Thyroid gland (tissue), 4 donors: ENCODE results near the gene SERPINB5.

ENCODE experiments used
- POLR2A ChIP-seq, 2 donors: fragments of 450-650 bp; IDR thresholded peaks; one replicate each; pipeline ENCODE4 v1.6.1; 2017; ENCODE audit warnings: antibody characterized with exemption in 2 of 2, mild to moderate bottlenecking in 2 of 2, moderate library complexity in 1 of 2
- TF ChIP-seq, protein P1 (sequence below), 6 experiments: fragments of 200-600 bp in 3 of 6; fragments of 450-650 bp in 3 of 6; sonication (generic) in 3 of 6; IDR thresholded peaks; one replicate each; pipeline ENCODE4 v1.5.1; 2016 to 2019; ENCODE audit warnings: antibody characterized with exemption in 6 of 6, mild to moderate bottlenecking in 2 of 6, inconsistent platforms in 1 of 6, moderate library complexity in 1 of 6

DNA sequence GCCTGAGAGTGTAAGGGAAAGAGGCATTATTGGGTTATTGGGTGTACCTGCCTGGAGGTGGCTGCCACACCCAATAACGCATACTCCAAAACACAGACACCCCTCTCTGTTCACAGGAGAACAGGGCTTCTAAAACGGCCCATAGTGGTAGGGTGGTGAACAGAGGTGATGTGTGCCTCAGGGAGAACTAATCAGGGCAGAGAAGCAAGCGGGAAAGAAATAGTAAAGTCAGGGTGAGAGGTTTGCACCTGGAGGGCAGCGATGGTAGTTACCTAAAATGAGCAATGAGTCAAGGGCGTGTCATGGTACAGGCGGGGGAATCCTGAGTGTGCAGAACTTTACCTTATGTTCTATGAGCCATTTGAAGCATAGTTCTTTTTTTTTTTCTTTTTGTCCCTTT is 32.9 kb upstream of the SERPINB5 start:
- TF ChIP-seq POLR2A (IDR thresholded peaks at IDR 0.05), result no peak
- TF ChIP-seq, protein P1, sequence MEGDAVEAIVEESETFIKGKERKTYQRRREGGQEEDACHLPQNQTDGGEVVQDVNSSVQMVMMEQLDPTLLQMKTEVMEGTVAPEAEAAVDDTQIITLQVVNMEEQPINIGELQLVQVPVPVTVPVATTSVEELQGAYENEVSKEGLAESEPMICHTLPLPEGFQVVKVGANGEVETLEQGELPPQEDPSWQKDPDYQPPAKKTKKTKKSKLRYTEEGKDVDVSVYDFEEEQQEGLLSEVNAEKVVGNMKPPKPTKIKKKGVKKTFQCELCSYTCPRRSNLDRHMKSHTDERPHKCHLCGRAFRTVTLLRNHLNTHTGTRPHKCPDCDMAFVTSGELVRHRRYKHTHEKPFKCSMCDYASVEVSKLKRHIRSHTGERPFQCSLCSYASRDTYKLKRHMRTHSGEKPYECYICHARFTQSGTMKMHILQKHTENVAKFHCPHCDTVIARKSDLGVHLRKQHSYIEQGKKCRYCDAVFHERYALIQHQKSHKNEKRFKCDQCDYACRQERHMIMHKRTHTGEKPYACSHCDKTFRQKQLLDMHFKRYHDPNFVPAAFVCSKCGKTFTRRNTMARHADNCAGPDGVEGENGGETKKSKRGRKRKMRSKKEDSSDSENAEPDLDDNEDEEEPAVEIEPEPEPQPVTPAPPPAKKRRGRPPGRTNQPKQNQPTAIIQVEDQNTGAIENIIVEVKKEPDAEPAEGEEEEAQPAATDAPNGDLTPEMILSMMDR (IDR thresholded peaks at IDR 0.05), result no peak
